Fibroblast of lung (primary cell): ENCODE data around the gene OR2T27.

Experiments
- EZH2 ChIP-seq: IDR thresholded peaks from 2 replicates; pipeline ENCODE4 v1.5.1; 2012; ENCODE audit warnings: low read length, control low read depth, mild to moderate bottlenecking; ENCODE audit errors: missing control alignments
- TF ChIP-seq, protein P1 (sequence below), 2 donors: IDR thresholded peaks in 1 of 2; conservative IDR thresholded peaks in 1 of 2; 1 replicate in 1 of 2; 2 replicates in 1 of 2; pipeline ENCODE4 v1.5.1; 2011 to 2012; ENCODE audit warnings: low read length in 2 of 2, control low read depth in 1 of 2, inconsistent platforms in 1 of 2, low read depth in 1 of 2, mild to moderate bottlenecking in 1 of 2

DNA sequence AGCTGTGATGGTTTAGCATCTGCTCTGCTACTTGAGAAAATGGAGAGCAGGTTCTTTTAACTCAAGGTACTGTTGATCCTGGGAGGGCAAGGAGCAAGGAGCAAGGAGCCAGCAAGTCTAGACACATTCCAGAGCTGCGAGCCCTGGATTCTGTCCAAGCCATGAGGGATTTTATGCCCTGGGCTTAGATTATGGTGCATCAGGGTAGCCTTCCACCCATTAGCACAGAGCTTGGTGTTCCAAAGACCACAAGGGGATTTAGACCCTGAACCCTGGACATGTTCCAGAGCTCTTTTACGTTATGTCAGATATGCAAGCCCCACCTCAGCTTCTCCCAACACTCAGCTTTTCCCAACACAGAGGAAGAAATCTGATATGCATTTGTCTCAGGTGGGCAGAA lies 49.3 kb upstream of the OR2T27 start:
- TF ChIP-seq, protein P1, sequence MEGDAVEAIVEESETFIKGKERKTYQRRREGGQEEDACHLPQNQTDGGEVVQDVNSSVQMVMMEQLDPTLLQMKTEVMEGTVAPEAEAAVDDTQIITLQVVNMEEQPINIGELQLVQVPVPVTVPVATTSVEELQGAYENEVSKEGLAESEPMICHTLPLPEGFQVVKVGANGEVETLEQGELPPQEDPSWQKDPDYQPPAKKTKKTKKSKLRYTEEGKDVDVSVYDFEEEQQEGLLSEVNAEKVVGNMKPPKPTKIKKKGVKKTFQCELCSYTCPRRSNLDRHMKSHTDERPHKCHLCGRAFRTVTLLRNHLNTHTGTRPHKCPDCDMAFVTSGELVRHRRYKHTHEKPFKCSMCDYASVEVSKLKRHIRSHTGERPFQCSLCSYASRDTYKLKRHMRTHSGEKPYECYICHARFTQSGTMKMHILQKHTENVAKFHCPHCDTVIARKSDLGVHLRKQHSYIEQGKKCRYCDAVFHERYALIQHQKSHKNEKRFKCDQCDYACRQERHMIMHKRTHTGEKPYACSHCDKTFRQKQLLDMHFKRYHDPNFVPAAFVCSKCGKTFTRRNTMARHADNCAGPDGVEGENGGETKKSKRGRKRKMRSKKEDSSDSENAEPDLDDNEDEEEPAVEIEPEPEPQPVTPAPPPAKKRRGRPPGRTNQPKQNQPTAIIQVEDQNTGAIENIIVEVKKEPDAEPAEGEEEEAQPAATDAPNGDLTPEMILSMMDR (conservative IDR thresholded peaks at IDR 0.05 in 1 of 2, IDR thresholded peaks at IDR 0.05 in 1 of 2; ENCODE audit: low read depth in 1 of 2, low read length in 2 of 2) = no peak
- no peak for TF ChIP-seq EZH2
